K562 (cell line): ENCODE results near the gene CACNA1I. TPM values are rescaled to one million over a fixed set of nuclear protein-coding genes. Genes with fewer than 3 reads are reported as not detected.

ENCODE experiments used
- ATAC-seq: fragments of 200-7000 bp; cut with Tn5 transposase; 3 replicates; pipeline ENCODE4 v1.9.1; 2020; ENCODE audit warnings: moderate library complexity
- BruUV-seq: library from RNA; stranded (reverse); fragments of 400-500 nt; replicated peaks from 2 replicates; lab custom pipeline; 2021; lab: Mats Ljungman, UMichigan
- CTCF ChIA-PET: fragments of 300-600 bp; formaldehyde crosslinking; extraction: SDS; loops from one replicate; lab custom pipeline; 2021; ENCODE audit warnings: low intra/inter-chr PET ratio; lab: Yijun Ruan, JAX
- POLR2A ChIA-PET: fragments of 300-600, 350-650 bp; sonication (Branson Sonifier 250); formaldehyde crosslinking; extraction: SDS; loops from one replicate; lab custom pipeline; 2021; ENCODE audit warnings: antibody characterized with exemption, inconsistent platforms; lab: Yijun Ruan, JAX
- DNase-seq, 4 experiments: peaks; one replicate each; pipeline versions ENCODE4 v3.0.0 to v3.0.0-alpha.2; 2011 to 2018; ENCODE audit warnings: low spot score in 3 of 4, mixed read lengths in 3 of 4; ENCODE audit errors: extremely low read depth in 1 of 4
- FAIRE-seq: peaks from 2 replicates; lab custom pipeline; 2011; peaks lifted over from hg19 to GRCh38; lab: Jason Lieb, UNC
- H2AFZ ChIP-seq: 2 replicates; pipeline ENCODE4 v1.6.0; 2011; ENCODE audit warnings: low read depth, low read length, control low read depth, inconsistent platforms
- H3K27ac ChIP-seq: fragments of 200-600 bp; 3 replicates; pipeline ENCODE4 v1.8.0; 2011; ENCODE audit warnings: low read depth, mild to moderate bottlenecking, control low read depth, inconsistent platforms, low read length, moderate library complexity, mixed read lengths; ENCODE audit errors: extremely low read depth
- H3K27me3 ChIP-seq, 2 experiments: fragments of 300-600 bp in 1 of 2; 2 replicates in 1 of 2; 3 replicates in 1 of 2; pipeline versions ENCODE4 v1.6.0 to v1.8.0; 2011; ENCODE audit warnings: inconsistent platforms in 2 of 2, low read length in 2 of 2, mild to moderate bottlenecking in 1 of 2, mixed read lengths in 1 of 2, moderate library complexity in 1 of 2; ENCODE audit not compliant: control insufficient read depth in 2 of 2, insufficient read depth in 2 of 2
- H3K36me3 ChIP-seq: fragments of 300-600 bp; 3 replicates; pipeline ENCODE4 v1.8.0; 2011; ENCODE audit warnings: mild to moderate bottlenecking, low read length, inconsistent platforms; ENCODE audit not compliant: control insufficient read depth, insufficient read depth
- H3K4me1 ChIP-seq, 2 experiments: fragments of 200-600 bp in 1 of 2; replicated peaks in 1 of 2; 2 replicates in 1 of 2; 3 replicates in 1 of 2; pipeline versions ENCODE4 v1.5.1 to v1.8.0; 2011; ENCODE audit warnings: inconsistent platforms in 2 of 2, low read length in 2 of 2, mild to moderate bottlenecking in 1 of 2, mixed read lengths in 1 of 2, moderate library complexity in 1 of 2; ENCODE audit not compliant: control insufficient read depth in 2 of 2, insufficient read depth in 2 of 2
- H3K4me2 ChIP-seq: 2 replicates; pipeline ENCODE4 v1.6.1; 2011; ENCODE audit warnings: low read length, control low read depth, inconsistent platforms, mixed read lengths; ENCODE audit not compliant: insufficient read depth
- H3K4me3 ChIP-seq: fragments of 200-600 bp; sonication (generic), shearing (Covaris generic); 2 replicates; pipeline ENCODE4 v1.5.1; 2016; ENCODE audit warnings: control low read depth, inconsistent platforms
- H3K79me2 ChIP-seq: fragments of 200-600 bp; 3 replicates; pipeline ENCODE4 v1.8.0; 2011; ENCODE audit warnings: low read length, inconsistent platforms; ENCODE audit not compliant: control insufficient read depth, insufficient read depth
- H3K9ac ChIP-seq, 2 experiments: 2 replicates each; pipeline versions ENCODE4 v1.6.0 to v1.6.1; 2011; ENCODE audit warnings: low read depth in 2 of 2, low read length in 2 of 2, control low read depth in 1 of 2, inconsistent platforms in 1 of 2, mild to moderate bottlenecking in 1 of 2, mixed read lengths in 1 of 2; ENCODE audit not compliant: insufficient read depth in 1 of 2
- H3K9me1 ChIP-seq: one replicate; pipeline ENCODE4 v1.6.0; 2011; ENCODE audit warnings: inconsistent platforms, mild to moderate bottlenecking, low read length, moderate library complexity; ENCODE audit not compliant: control insufficient read depth, insufficient read depth
- H3K9me3 ChIP-seq: replicated peaks from 2 replicates; pipeline ENCODE4 v1.5.1; 2011; ENCODE audit warnings: low read depth, low read length, inconsistent platforms; ENCODE audit not compliant: control insufficient read depth, insufficient read depth
- H4K20me1 ChIP-seq: replicated peaks from 2 replicates; pipeline ENCODE4 v1.6.1; 2011; ENCODE audit warnings: low read length, inconsistent platforms, mixed read lengths; ENCODE audit not compliant: control insufficient read depth, insufficient read depth
- ERF ChIP-seq: fragments of 450-650 bp; formaldehyde crosslinking; IDR thresholded peaks from 2 replicates; pipeline ENCODE4 v1.4.0; 2020; ENCODE audit warnings: mild to moderate bottlenecking, mixed read lengths
- ETV1 ChIP-seq: fragments of 450-650 bp; conservative IDR thresholded peaks from 2 replicates; pipeline ENCODE4 v1.6.1; 2016; ENCODE audit warnings: missing genetic modification characterization, control low read depth, low read depth, missing compliant biosample characterization
- MCM3 ChIP-seq: fragments of 450-650 bp; IDR thresholded peaks from 2 replicates; pipeline ENCODE4 v1.6.1; 2016
- PRPF4 ChIP-seq: fragments of 200-400 bp; formaldehyde crosslinking; IDR thresholded peaks from one replicate; pipeline ENCODE4 v1.6.1; 2017; ENCODE audit warnings: low read length, low read depth, mild to moderate bottlenecking; ENCODE audit not compliant: insufficient read depth, poor library complexity, severe bottlenecking
- PTBP1 ChIP-seq: fragments of 200-400 bp; formaldehyde crosslinking; IDR thresholded peaks from 2 replicates; pipeline ENCODE4 v1.6.1; 2017; ENCODE audit warnings: low read depth, low read length
- SRSF7 ChIP-seq: fragments of 200-400 bp; formaldehyde crosslinking; optimal IDR thresholded peaks from 2 replicates; pipeline ENCODE3; 2017; ENCODE audit warnings: mild to moderate bottlenecking, low read depth, low read length
- ZBTB17 ChIP-seq: fragments of 450-650 bp; formaldehyde crosslinking; IDR thresholded peaks from 2 replicates; pipeline ENCODE4 v1.4.0; 2020; ENCODE audit warnings: mild to moderate bottlenecking
- ZNF23 ChIP-seq: fragments of 250-450 bp; sonication (Bioruptor Pico); IDR thresholded peaks from 2 replicates; pipeline ENCODE4 v1.4.0; 2020; ENCODE audit warnings: mild to moderate bottlenecking
- WGBS: fragments of 100-300 bp; shearing (Covaris generic); methylation state at CpG from one replicate; pipeline ENCODE4 v1.1.6; 2016; ENCODE audit warnings: low coverage, mixed read lengths; ENCODE audit not compliant: insufficient coverage; ENCODE audit errors: missing lambda C conversion rate; 5-methylcytosine and 5-hydroxymethylcytosine counted together
- in situ Hi-C: fragments of 300-500 bp; cut with MboI; formaldehyde crosslinking; loops from 4 replicates; pipeline ENCODE4 v1.15.0; 2018; ENCODE audit warnings: inconsistent platforms, mixed read lengths
- intact Hi-C: fragments of 100-400 bp; cut with micrococcal nuclease; formaldehyde crosslinking; loops from 2 replicates; pipeline ENCODE4 v1.14.2; 2022
- polyA plus RNA-seq, 8 experiments: library from polyadenylated mRNA; depleted of rRNA in 4 of 8; stranded (reverse) in 5 of 8; unstranded in 3 of 8; fragments of >200 nt; fragmentation: Nextera tagmentation in 2 of 8; fragmentation: Illumina TruSeq in 1 of 8; extraction: Ambion mirVana in 2 of 8; extraction: Trizol in 1 of 8; gene quantifications; 2 replicates each; pipeline versions ENCODE4 v1.2.1 to v1.2.3, GENCODE V29; 2011 to 2014; ENCODE audit warnings: inconsistent platforms in 1 of 8, missing spikeins in 1 of 8
- total RNA-seq, 7 experiments: library from RNA; depleted of rRNA in 6 of 7; stranded (reverse); fragments of >200 nt in 6 of 7; fragmentation: Illumina TruSeq in 2 of 7; extraction: Trizol in 2 of 7; gene quantifications; 2 replicates each; pipeline versions ENCODE4 v1.2.1 to v1.2.3, GENCODE V29; 2011 to 2021; ENCODE audit warnings: low replicate concordance in 1 of 7
- TF ChIP-seq, protein P1 (sequence below): sonication (generic); formaldehyde crosslinking; IDR thresholded peaks from 2 replicates; pipeline ENCODE4 v1.8.0; 2022; ENCODE audit warnings: missing genetic modification reagents, mild to moderate bottlenecking, moderate library complexity, borderline replicate concordance
- TF ChIP-seq, protein P2 (sequence below), 2 experiments: fragments of 450-650 bp; IDR thresholded peaks; 2 replicates each; pipeline ENCODE4 v1.6.1; 2016

The CACNA1I gene
- total and polyA plus RNA-seq, 9 of the 15 experiments (the other 6 are each of a cell fraction or from before 2014, with no cell fraction given) = 0.01 to 0.79 (median 0.32) TPM; not detected in 1

DNA sequence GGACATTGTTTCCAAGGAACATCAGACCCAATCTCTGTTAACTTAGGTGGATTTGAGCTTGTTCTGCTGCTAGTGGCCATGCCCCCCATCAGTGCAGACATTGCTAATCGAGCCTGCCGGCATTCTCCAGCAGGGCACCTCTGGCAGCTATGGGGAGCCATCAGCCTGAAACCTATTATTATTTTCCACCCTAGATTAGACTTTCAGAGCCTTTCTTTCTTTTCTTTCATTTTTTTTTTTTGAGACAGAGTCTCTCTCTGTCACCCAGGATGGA is 4.9 kb downstream of the CACNA1I start:
- ChIA-PET CTCF (no interaction called here), POLR2A (interaction anchor here (1.1 kb wide), 1 partner anchor 376 kb away, joined by 5 read pairs; no protein-coding TSS in a partner anchor)
- Histone ChIP-seq H3K79me2 (no peaks in the 10 kb centered on the region), H3K27me3 (no peaks in the 10 kb centered on the region), H2AFZ (no peak overlapping the region), H3K9me1 (no peaks in the 10 kb centered on the region), H3K9ac (no peak overlapping the region), H3K27ac (no peak overlapping the region), H3K4me1 (peaks cover 12 to 27% of the 10 kb centered on the region in 2 experiments; a peak in 4 of 5 replicates), H4K20me1 (no peaks in the 10 kb centered on the region), H3K4me3 (no peak overlapping the region), H3K4me2 (peak overlapping the region; percentile 21; the same call in 1 of the 2 replicates), H3K9me3 (no peaks in the 10 kb centered on the region), H3K36me3 (no peaks in the 10 kb centered on the region)
- no TSS peak for BruUV-seq
- intact Hi-C loops (no loop called here), in situ Hi-C loops (no loop called here)
- WGBS = 93% methylated on average over 2 of the region's 2 CpGs
- ATAC-seq = no peak
- peak; percentile 60; the same call in 1 of the 2 replicates for TF ChIP-seq ZBTB17 (CRISPR knock-in tag)
- TF ChIP-seq ERF (CRISPR knock-in tag) = no peak
- TF ChIP-seq PTBP1 = no peak
- peak; percentile 65; the same call in 1 of the 2 replicates for TF ChIP-seq ZNF23 (CRISPR knock-in tag)
- TF ChIP-seq, protein P1, sequence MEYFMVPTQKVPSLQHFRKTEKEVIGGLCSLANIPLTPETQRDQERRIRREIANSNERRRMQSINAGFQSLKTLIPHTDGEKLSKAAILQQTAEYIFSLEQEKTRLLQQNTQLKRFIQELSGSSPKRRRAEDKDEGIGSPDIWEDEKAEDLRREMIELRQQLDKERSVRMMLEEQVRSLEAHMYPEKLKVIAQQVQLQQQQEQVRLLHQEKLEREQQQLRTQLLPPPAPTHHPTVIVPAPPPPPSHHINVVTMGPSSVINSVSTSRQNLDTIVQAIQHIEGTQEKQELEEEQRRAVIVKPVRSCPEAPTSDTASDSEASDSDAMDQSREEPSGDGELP (CRISPR knock-in tag) = no peak
- no peak for TF ChIP-seq MCM3
- TF ChIP-seq, protein P2, sequence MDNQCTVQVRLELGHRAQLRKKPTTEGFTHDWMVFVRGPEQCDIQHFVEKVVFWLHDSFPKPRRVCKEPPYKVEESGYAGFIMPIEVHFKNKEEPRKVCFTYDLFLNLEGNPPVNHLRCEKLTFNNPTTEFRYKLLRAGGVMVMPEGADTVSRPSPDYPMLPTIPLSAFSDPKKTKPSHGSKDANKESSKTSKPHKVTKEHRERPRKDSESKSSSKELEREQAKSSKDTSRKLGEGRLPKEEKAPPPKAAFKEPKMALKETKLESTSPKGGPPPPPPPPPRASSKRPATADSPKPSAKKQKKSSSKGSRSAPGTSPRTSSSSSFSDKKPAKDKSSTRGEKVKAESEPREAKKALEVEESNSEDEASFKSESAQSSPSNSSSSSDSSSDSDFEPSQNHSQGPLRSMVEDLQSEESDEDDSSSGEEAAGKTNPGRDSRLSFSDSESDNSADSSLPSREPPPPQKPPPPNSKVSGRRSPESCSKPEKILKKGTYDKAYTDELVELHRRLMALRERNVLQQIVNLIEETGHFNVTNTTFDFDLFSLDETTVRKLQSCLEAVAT (IDR thresholded peaks at IDR 0.05) = peak in 1 of 2 experiments; percentile 78; a peak in 2 of 4 replicates
- no peak for TF ChIP-seq SRSF7
- TF ChIP-seq ETV1 (tag) = no peak
- TF ChIP-seq PRPF4 = no peak
- peak; percentile 49 for FAIRE-seq
- DNase-seq = no peak
